Omental fat pad (tissue), 4 donors: ENCODE results near the gene CHD2. TPM values are rescaled to one million over a fixed set of nuclear protein-coding genes. Genes with fewer than 3 reads are reported as not detected.
"Not testable (repeated sequence)": the region's sequence is repeated elsewhere in the genome, so short reads cannot be mapped to it uniquely, and the experiment has no call there.

Source experiments
- ATAC-seq: fragments of 150-250 bp; one replicate; pipeline ENCODE4 v1.9.1; 2016; ENCODE audit warnings: mild to moderate bottlenecking, moderate library complexity; ENCODE audit not compliant: low FRiP score
- DNase-seq: peaks from one replicate; pipeline ENCODE4 v3.0.0-alpha.2; 2019; ENCODE audit warnings: low spot score
- total RNA-seq, 4 donors: library from RNA; depleted of rRNA; stranded (reverse); fragments of >200 nt; gene quantifications; one replicate each; pipeline ENCODE4 v1.1.0, GENCODE V29; 2016
- TF ChIP-seq, protein P1 (sequence below), 3 donors: fragments of 450-650 bp; IDR thresholded peaks; one replicate each; pipeline ENCODE4 v1.5.1; 2016 to 2017; ENCODE audit warnings: antibody characterized with exemption in 3 of 3, mild to moderate bottlenecking in 3 of 3, moderate library complexity in 2 of 3

Gene CHD2
- total RNA-seq = 100 to 1,000 TPM in 3 of 4 donors, 10 to 100 TPM in 1; 77.7 to 140 (median 134) TPM

GRCh38 chr15:92899948-92900730, at the start of gene CHD2:
TSS of gene CHD2 (plus strand) at chr15:92900324. CDS start at chr15:92901238, 914 bp downstream.
- ATAC-seq (peak; percentile 43), DNase-seq (no peak)
- TF ChIP-seq, protein P1, sequence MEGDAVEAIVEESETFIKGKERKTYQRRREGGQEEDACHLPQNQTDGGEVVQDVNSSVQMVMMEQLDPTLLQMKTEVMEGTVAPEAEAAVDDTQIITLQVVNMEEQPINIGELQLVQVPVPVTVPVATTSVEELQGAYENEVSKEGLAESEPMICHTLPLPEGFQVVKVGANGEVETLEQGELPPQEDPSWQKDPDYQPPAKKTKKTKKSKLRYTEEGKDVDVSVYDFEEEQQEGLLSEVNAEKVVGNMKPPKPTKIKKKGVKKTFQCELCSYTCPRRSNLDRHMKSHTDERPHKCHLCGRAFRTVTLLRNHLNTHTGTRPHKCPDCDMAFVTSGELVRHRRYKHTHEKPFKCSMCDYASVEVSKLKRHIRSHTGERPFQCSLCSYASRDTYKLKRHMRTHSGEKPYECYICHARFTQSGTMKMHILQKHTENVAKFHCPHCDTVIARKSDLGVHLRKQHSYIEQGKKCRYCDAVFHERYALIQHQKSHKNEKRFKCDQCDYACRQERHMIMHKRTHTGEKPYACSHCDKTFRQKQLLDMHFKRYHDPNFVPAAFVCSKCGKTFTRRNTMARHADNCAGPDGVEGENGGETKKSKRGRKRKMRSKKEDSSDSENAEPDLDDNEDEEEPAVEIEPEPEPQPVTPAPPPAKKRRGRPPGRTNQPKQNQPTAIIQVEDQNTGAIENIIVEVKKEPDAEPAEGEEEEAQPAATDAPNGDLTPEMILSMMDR (IDR thresholded peaks at IDR 0.05) = no peak

GRCh38 chr15:92853222-92853621, 46.9 kb upstream of the CHD2 start:
- TF ChIP-seq, protein P1 (IDR thresholded peaks at IDR 0.05) = no peak
- no peak for DNase-seq
- ATAC-seq = no peak

GRCh38 chr15:92861742-92862141, 38.4 kb upstream of the CHD2 start:
- TF ChIP-seq, protein P1 (IDR thresholded peaks at IDR 0.05) = no peak
- ATAC-seq (no peak), DNase-seq (no peak)

GRCh38 chr15:92864127-92864814, 35.9 kb upstream of the CHD2 start:
- no peak for ATAC-seq
- TF ChIP-seq, protein P1 (IDR thresholded peaks at IDR 0.05) = no peak
- no peak for DNase-seq

DNA sequence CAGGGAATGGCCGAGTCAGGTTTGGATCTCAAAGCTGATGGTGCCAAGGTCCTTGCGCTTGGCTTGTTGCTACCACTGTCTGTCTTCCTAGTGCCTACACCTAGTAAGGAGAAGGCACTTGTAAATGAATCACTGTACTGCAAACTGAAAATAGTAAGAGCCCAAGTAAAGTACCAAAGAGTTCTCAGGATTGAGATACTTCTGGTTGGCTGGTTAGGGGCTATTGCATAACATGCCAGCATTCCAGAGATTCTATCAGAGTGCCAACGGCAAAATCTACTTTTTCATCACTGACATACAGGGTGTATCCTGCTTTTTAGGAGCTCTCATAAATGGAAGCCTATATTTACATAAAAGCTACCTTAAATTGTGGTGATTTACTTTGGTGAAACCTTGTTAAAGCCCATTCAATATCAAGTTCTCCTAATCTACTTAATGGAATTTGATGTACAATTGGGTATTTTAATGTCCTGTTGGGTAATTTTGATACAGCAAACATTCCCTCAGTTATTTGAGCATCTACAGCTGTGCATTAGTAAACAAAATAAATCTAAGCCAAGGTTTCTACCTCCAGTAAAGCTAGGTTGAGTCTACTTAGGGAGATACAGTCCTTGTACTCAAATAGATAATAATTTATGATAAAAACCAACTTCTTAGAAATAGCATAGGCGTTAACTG, 30.7 kb upstream of the CHD2 start:
- peak; percentile 66 for ATAC-seq
- TF ChIP-seq, protein P1 (IDR thresholded peaks at IDR 0.05) = no peak
- DNase-seq = no peak

DNA sequence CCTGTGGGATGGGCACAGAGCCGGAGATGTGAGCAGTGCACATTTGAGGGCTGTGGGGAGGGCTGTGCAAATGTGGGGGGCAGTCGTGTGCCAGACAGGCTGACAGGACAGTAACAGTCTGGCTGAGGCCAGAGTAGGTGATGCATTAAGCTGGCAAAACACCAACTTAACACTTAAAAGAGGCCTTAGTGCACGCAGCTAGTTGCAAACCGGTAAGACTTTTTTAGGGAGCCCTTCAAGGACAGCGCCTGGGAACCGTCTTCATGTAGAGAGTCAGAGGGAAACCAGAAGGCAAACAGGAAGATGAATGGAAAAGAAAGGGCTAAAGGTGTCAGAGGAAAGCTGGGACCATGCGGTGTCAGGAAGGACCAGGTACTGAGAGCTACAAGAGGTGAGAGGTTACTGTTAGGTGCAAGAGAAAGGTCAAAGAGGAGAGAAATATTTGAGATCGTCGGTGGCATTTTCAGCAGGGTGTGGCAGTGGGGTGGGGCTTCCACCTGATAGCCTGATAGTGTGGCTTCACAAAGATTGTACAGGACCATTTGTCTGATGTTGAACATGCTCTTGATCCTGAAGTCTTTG, 30.0 kb upstream of the CHD2 start:
- no peak for DNase-seq
- TF ChIP-seq, protein P1 (IDR thresholded peaks at IDR 0.05) = no peak
- ATAC-seq = peak; percentile 58

DNA sequence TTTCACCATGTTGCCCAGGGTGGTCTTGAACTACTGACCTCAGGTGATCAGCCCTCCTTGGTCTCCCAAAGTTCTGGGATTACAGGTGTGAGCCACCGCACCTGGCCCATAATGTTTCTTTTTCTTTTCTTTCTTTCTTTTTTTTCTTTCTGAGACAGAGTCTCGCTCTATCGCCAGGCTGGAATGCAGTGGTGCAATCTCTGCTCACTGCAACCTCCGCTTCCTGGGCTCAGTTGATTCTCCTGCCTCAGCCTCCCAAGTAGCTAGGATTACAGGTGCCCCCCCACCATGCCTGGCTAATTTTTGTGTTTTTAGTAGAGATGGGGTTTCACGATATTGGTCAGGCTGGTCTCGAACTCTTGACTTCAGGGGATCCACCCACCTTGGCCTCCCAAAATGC, 27.2 kb upstream of the CHD2 start:
- DNase-seq, ATAC-seq: not testable (repeated sequence)
